Adipose tissue (tissue), 3 donors: ENCODE data around the gene RABGGTA. TPM values are rescaled to one million over a fixed set of nuclear protein-coding genes. Genes with fewer than 3 reads are reported as not detected.

Source experiments
- H3K27ac ChIP-seq: one replicate; pipeline ENCODE4 v1.5.1; 2013; ENCODE audit warnings: low read depth, low read length
- WGBS, 3 donors: extraction: QIAGEN DNeasy Blood & Tissue Kit; methylation state at CpG; one replicate each; pipeline ENCODE4 v1.1.7; 2013; 5-methylcytosine and 5-hydroxymethylcytosine counted together
- polyA plus RNA-seq, 3 donors: library from polyadenylated mRNA; stranded (reverse); fragments of 200-250 nt; gene quantifications; one replicate each; pipeline ENCODE4 v1.2.3, GENCODE V29; 2013
- donor health status: healthy with polysubstance abuse.
- donor health status: Bipolar disorder and iron deficiency.
- donor health status: healthy.

The RABGGTA gene
- polyA plus RNA-seq, 3 donors = 20.7 to 27.0 (median 23.0) TPM

GRCh38 chr14:24284501-24285035 lies 13.2 kb upstream of the RABGGTA start:
- WGBS, 3 donors = 72 to 79% (median 79%) methylated on average over 9 to 11 of the region's 11 CpGs

GRCh38 chr14:24283796-24284460 lies 12.5 kb upstream of the RABGGTA start:
- no peak overlapping the region for H3K27ac ChIP-seq
- 87 to 90% (median 89%) methylated on average over 5 of the region's 5 CpGs for WGBS, 3 donors

More at GRCh38 chr14:24284501-24285035, 13.2 kb upstream of the RABGGTA start:
- no peak overlapping the region for H3K27ac ChIP-seq

GRCh38 chr14:24282736-24283135 lies 11.3 kb upstream of the RABGGTA start:
- 63 to 85% (median 78%) methylated on average over 3 of the region's 3 CpGs for WGBS, 3 donors
- no peak overlapping the region for H3K27ac ChIP-seq

- H3K27ac ChIP-seq = no peak overlapping the region
These were observed 10.2 kb upstream of the RABGGTA start for GRCh38 chr14:24281636-24282035.

GRCh38 chr14:24280797-24281460 lies 9.5 kb upstream of the RABGGTA start:
- no peak overlapping the region for H3K27ac ChIP-seq
- 61 to 90% (median 63%) methylated on average over 6 of the region's 6 CpGs for WGBS, 3 donors

More at GRCh38 chr14:24281636-24282035, 10.2 kb upstream of the RABGGTA start:
- WGBS, 3 donors = 85 to 94% (median 91%) methylated on average over 7 of the region's 7 CpGs

- 64 to 72% (median 66%) methylated on average over 11 of the region's 11 CpGs for WGBS, 3 donors
- no peak overlapping the region for H3K27ac ChIP-seq
These were observed 8.1 kb upstream of the RABGGTA start for GRCh38 chr14:24279301-24280186.

- 86 to 95% (median 90%) methylated on average over 5 of the region's 5 CpGs for WGBS, 3 donors
- H3K27ac ChIP-seq = no peak overlapping the region
These were observed 7.0 kb upstream of the RABGGTA start for GRCh38 chr14:24278424-24278823.

GRCh38 chr14:24277606-24278321 lies 6.4 kb upstream of the RABGGTA start:
- H3K27ac ChIP-seq = no peak overlapping the region
- 47 to 85% (median 49%) methylated on average over 11 of the region's 11 CpGs for WGBS, 3 donors

- 82 to 97% (median 84%) methylated on average over 6 of the region's 6 CpGs for WGBS, 3 donors
- H3K27ac ChIP-seq = no peak overlapping the region
These were observed 5.7 kb upstream of the RABGGTA start for GRCh38 chr14:24277071-24277470.

- WGBS, 3 donors = 37 to 68% (median 48%) methylated on average over 3 of the region's 3 CpGs
- H3K27ac ChIP-seq = no peak overlapping the region
These were observed 2.7 kb upstream of the RABGGTA start for GRCh38 chr14:24274101-24274543.

- H3K27ac ChIP-seq = no peak overlapping the region
- 60 to 77% (median 70%) methylated on average over 3 of the region's 3 CpGs for WGBS, 3 donors
These were observed 2.1 kb upstream of the RABGGTA start for GRCh38 chr14:24273422-24273998.

GRCh38 chr14:24272467-24272866 lies 1.1 kb upstream of the RABGGTA start:
- no peak overlapping the region for H3K27ac ChIP-seq
- WGBS, 3 donors = 78 to 89% (median 85%) methylated on average over 2 of the region's 2 CpGs

- H3K27ac ChIP-seq = no peak overlapping the region
These were observed 452 bp upstream of the RABGGTA start for GRCh38 chr14:24271834-24272263.

GRCh38 chr14:24270537-24271133 lies 762 bp downstream of the RABGGTA start:
- no peak overlapping the region for H3K27ac ChIP-seq
- WGBS, 3 donors = 13 to 19% (median 15%) methylated on average over 13 of the region's 13 CpGs

More at GRCh38 chr14:24271834-24272263, 452 bp upstream of the RABGGTA start:
- WGBS, 3 donors = 6 to 24% (median 18%) methylated on average over 3 of the region's 3 CpGs

GRCh38 chr14:24269910-24270536 lies 1.4 kb downstream of the RABGGTA start:
- WGBS, 3 donors = 94 to 97% (median 95%) methylated on average over 12 to 14 of the region's 14 CpGs

GRCh38 chr14:24269368-24269767 lies 2.0 kb downstream of the RABGGTA start:
- 94 to 95% (median 95%) methylated on average over 8 of the region's 8 CpGs for WGBS, 3 donors
- H3K27ac ChIP-seq = no peak overlapping the region

More at GRCh38 chr14:24269910-24270536, 1.4 kb downstream of the RABGGTA start:
- H3K27ac ChIP-seq = no peak overlapping the region

GRCh38 chr14:24268225-24268624 lies 3.2 kb downstream of the RABGGTA start:
- no peak overlapping the region for H3K27ac ChIP-seq
- WGBS, 3 donors = 89 to 95% (median 94%) methylated on average over 9 of the region's 9 CpGs
